ENCODE data around the gene SPACA6. TPM values are rescaled to one million over a fixed set of nuclear protein-coding genes. Genes with fewer than 3 reads are reported as not detected.

The SPACA6 gene
- total and polyA plus RNA-seq, 7 experiments from 2014 or later = 2.0 to 11.5 (median 7.2) TPM

- Histone ChIP-seq H3K4me1 (ENCODE audit: control insufficient read depth in 2 of 2, insufficient read depth in 2 of 2, low read length in 2 of 2) (no peaks in the 10 kb centered on the region), H3K27ac (ENCODE audit: low read depth, low read length) (no peak overlapping the region), H3K27me3 (ENCODE audit: control insufficient read depth in 2 of 2, insufficient read depth in 2 of 2, low read length in 2 of 2) (no peaks in the 10 kb centered on the region), H3K4me3 (ENCODE audit: low read length) (no peak overlapping the region), H3K9me3 (ENCODE audit: control insufficient read depth in 2 of 3, low read length in 3 of 3) (peaks cover 0 to 7% (median 0%) of the 10 kb centered on the region in 3 experiments), H3K36me3 (ENCODE audit: control insufficient read depth in 2 of 3, insufficient read depth in 3 of 3, low read length in 3 of 3) (no peaks in the 10 kb centered on the region)
- Mint-ChIP-seq H3K36me3 (peaks cover 0 to 4% (median 0%) of the 10 kb centered on the region in 5 donors), H3K27ac (peak overlapping the region in 1 of 9 donors; percentile 78), H3K9me3 (peaks cover 0 to 24% (median 8%) of the 10 kb centered on the region in 11 donors), H3K27me3 (peaks cover 6 to 55% (median 52%) of the 10 kb centered on the region in 5 donors), H3K4me1 (peaks cover 0 to 6% (median 0%) of the 10 kb centered on the region in 7 donors), H3K4me3 (no peak overlapping the region)
- ChIA-PET CTCF (no interaction called here), POLR2A (no interaction called here)
- DNase-seq (no peak), ATAC-seq (no peak)
- intact Hi-C loops (cut with micrococcal nuclease) = no loop called here
Measured at GRCh38 chr19:51726049-51726448, 32.9 kb downstream of the SPACA6 start.

GRCh38 chr19:51727349-51727880, 34.3 kb downstream of the SPACA6 start:
- intact Hi-C loops (cut with micrococcal nuclease) = no loop called here
- ChIA-PET POLR2A (no interaction called here), CTCF (no interaction called here)
- peaks cover 2 to 33% (median 10%) of the 10 kb centered on the region in 11 donors for H3K9me3 Mint-ChIP-seq
- H3K4me1 Mint-ChIP-seq = peaks cover 0 to 6% (median 0%) of the 10 kb centered on the region in 7 donors
- peaks cover 0 to 5% (median 0%) of the 10 kb centered on the region in 5 donors for H3K36me3 Mint-ChIP-seq
- peaks cover 6 to 61% (median 53%) of the 10 kb centered on the region in 5 donors for H3K27me3 Mint-ChIP-seq
- no peak overlapping the region for H3K27ac ChIP-seq (ENCODE audit: low read depth, low read length)
- no peaks in the 10 kb centered on the region for H3K27me3 ChIP-seq (ENCODE audit: control insufficient read depth in 2 of 2, insufficient read depth in 2 of 2, low read length in 2 of 2)
- DNase-seq = no peak
- peaks cover 0 to 7% (median 0%) of the 10 kb centered on the region in 3 experiments for H3K9me3 ChIP-seq (ENCODE audit: control insufficient read depth in 2 of 3, low read length in 3 of 3)
- H3K36me3 ChIP-seq (ENCODE audit: control insufficient read depth in 2 of 3, insufficient read depth in 3 of 3, low read length in 3 of 3) = no peaks in the 10 kb centered on the region
- ATAC-seq = no peak
- H3K4me1 ChIP-seq (ENCODE audit: control insufficient read depth in 2 of 2, insufficient read depth in 2 of 2, low read length in 2 of 2) = no peaks in the 10 kb centered on the region
- H3K4me3 ChIP-seq (ENCODE audit: low read length) = no peak overlapping the region
- no peak overlapping the region for H3K27ac Mint-ChIP-seq
- no peak overlapping the region for H3K4me3 Mint-ChIP-seq

DNA sequence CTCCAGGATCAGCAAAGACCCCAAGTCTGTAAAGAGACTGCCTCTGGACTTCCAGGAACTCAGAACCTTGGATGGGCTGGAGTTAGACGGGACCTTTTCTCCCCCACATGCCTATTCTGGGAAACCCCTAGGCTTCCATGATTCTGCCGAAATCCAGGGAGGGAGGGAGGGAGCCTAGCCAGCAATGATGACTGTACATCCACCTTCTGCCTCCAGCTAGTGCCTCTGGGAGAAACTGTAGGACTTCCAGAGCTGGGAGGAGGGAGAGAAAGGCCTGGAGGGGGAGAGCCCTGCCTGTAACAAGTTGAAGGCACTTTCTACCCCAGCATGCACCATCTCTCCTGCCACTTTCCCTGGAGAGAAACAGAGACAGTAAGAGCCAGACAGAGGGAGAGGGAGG, 36.7 kb downstream of the SPACA6 start:
- H3K4me1 Mint-ChIP-seq = peaks cover 0 to 2% (median 0%) of the 10 kb centered on the region in 7 donors
- Histone ChIP-seq H3K4me1 (ENCODE audit: control insufficient read depth in 2 of 2, insufficient read depth in 2 of 2, low read length in 2 of 2) (no peaks in the 10 kb centered on the region), H3K27ac (ENCODE audit: low read depth, low read length) (no peak overlapping the region), H3K9me3 (ENCODE audit: control insufficient read depth in 2 of 3, low read length in 3 of 3) (peaks cover 0 to 7% (median 0%) of the 10 kb centered on the region in 3 experiments), H3K36me3 (ENCODE audit: control insufficient read depth in 2 of 3, insufficient read depth in 3 of 3, low read length in 3 of 3) (no peaks in the 10 kb centered on the region), H3K4me3 (ENCODE audit: low read length) (no peak overlapping the region), H3K27me3 (ENCODE audit: control insufficient read depth in 2 of 2, insufficient read depth in 2 of 2, low read length in 2 of 2) (no peaks in the 10 kb centered on the region)
- H3K27ac Mint-ChIP-seq = no peak overlapping the region
- ATAC-seq (no peak), DNase-seq (no peak)
- H3K4me3 Mint-ChIP-seq = no peak overlapping the region
- CTCF ChIA-PET = no interaction called here
- H3K27me3 Mint-ChIP-seq = peaks cover 0 to 45% (median 40%) of the 10 kb centered on the region in 5 donors
- peaks cover 2 to 41% (median 13%) of the 10 kb centered on the region in 11 donors for H3K9me3 Mint-ChIP-seq
- POLR2A ChIA-PET = no interaction called here
- H3K36me3 Mint-ChIP-seq = peaks cover 0 to 5% (median 0%) of the 10 kb centered on the region in 5 donors
- intact Hi-C loops (cut with micrococcal nuclease) = no loop called here

DNA sequence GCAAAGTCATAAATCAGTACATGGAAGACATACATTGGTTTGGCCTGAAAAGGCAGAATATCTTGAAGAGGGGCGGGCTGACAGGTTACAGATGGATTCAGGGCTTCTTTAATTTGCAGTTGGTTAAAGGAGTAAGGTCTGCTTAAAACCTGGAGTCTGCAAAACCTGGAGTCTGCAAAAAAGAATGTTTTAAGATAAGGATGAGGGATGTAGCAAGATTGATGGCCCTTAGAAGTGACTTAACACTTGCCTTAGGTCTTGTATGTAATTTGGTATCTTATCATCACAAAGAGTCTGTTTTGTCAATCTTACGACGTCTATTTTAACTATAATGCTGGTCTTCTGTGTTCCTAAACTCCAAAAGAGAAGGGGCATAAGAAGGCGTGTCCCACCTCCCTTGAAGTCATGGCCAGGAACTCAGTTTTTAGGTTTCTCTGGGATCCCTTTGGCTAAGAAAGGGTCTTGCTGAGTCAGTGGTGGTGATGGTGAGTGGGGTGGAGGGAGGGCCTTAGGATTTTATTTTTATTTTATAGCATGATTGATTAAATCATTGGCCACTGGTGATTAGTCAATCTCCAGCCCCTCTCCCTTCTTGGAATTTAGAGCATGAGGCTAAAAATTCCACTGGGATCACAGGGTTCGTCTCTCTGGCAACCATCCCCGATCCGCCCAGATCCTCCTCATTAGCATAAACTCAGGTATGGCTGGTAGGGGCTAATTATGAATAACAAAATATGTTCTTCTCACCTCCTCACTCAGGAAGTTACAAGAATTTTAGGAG, 40.8 kb downstream of the SPACA6 start:
- ATAC-seq (no peak), DNase-seq (no peak)
- no peak overlapping the region for H3K4me3 ChIP-seq (ENCODE audit: low read length)
- intact Hi-C loops (cut with micrococcal nuclease) = no loop called here
- Mint-ChIP-seq H3K36me3 (peaks cover 0 to 5% (median 0%) of the 10 kb centered on the region in 5 donors), H3K4me1 (peaks cover 0 to 1% (median 0%) of the 10 kb centered on the region in 7 donors), H3K27me3 (peaks cover 2 to 32% (median 31%) of the 10 kb centered on the region in 5 donors), H3K4me3 (no peak overlapping the region), H3K27ac (no peak overlapping the region), H3K9me3 (peaks cover 0 to 32% (median 13%) of the 10 kb centered on the region in 11 donors)
- ChIA-PET CTCF (no interaction called here), POLR2A (no interaction called here)
- H3K9me3 ChIP-seq (ENCODE audit: control insufficient read depth in 2 of 3, low read length in 3 of 3) = peaks cover 0 to 7% (median 0%) of the 10 kb centered on the region in 3 experiments
- H3K27ac ChIP-seq (ENCODE audit: low read depth, low read length) = no peak overlapping the region
- H3K27me3 ChIP-seq (ENCODE audit: control insufficient read depth in 2 of 2, insufficient read depth in 2 of 2, low read length in 2 of 2) = no peaks in the 10 kb centered on the region
- H3K4me1 ChIP-seq (ENCODE audit: control insufficient read depth in 2 of 2, insufficient read depth in 2 of 2, low read length in 2 of 2) = no peaks in the 10 kb centered on the region
- H3K36me3 ChIP-seq (ENCODE audit: control insufficient read depth in 2 of 3, insufficient read depth in 3 of 3, low read length in 3 of 3) = no peaks in the 10 kb centered on the region

DNA sequence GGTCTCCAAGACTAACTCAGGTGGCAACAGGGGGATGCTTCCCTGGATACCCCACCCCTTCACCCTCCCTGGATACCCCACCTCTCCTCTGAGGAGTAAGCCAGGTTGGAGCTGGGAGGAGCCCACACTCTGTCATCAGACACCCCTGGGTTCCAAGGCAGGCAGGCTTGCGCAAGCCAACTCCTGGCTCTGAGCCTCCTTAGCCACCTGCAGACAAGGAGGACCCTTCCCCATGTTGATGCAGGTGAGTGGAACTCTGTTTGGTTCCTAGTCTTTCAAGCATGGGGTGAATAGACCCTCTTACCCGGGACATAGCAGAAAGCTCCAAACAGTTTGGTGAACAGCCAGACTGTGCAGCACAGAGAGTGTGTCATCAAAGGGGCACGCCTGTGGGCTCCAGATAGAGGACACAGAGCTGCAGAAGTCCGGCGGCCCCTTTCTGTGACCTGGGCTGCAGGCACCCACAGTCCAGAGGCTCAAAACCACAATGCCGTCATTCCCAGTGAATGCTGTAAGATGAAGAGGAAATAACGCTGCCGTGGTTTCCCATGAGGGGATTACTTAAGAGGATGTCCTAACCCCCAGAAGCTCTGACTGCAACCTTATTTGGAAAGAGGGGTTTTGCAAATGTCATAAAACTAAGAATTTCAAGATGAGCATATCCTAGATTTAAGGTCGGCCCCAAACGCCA, 42.8 kb downstream of the SPACA6 start:
- H3K4me3 Mint-ChIP-seq = no peak overlapping the region
- no peak overlapping the region for H3K27ac ChIP-seq (ENCODE audit: low read depth, low read length)
- H3K4me1 ChIP-seq (ENCODE audit: control insufficient read depth in 2 of 2, insufficient read depth in 2 of 2, low read length in 2 of 2) = no peaks in the 10 kb centered on the region
- H3K36me3 Mint-ChIP-seq = peaks cover 0 to 5% (median 0%) of the 10 kb centered on the region in 5 donors
- peaks cover 0 to 1% (median 0%) of the 10 kb centered on the region in 7 donors for H3K4me1 Mint-ChIP-seq
- ATAC-seq (peak; percentile 97), DNase-seq (peak in 1 of 9 donors; percentile 29)
- no peaks in the 10 kb centered on the region for H3K36me3 ChIP-seq (ENCODE audit: control insufficient read depth in 2 of 3, insufficient read depth in 3 of 3, low read length in 3 of 3)
- H3K9me3 Mint-ChIP-seq = peaks cover 0 to 19% (median 6%) of the 10 kb centered on the region in 11 donors
- H3K27me3 ChIP-seq (ENCODE audit: control insufficient read depth in 2 of 2, insufficient read depth in 2 of 2, low read length in 2 of 2) = no peaks in the 10 kb centered on the region
- POLR2A ChIA-PET = no interaction called here
- intact Hi-C loops (cut with micrococcal nuclease) = no loop called here
- H3K9me3 ChIP-seq (ENCODE audit: control insufficient read depth in 2 of 3, low read length in 3 of 3) = no peaks in the 10 kb centered on the region
- no peak overlapping the region for H3K27ac Mint-ChIP-seq
- no peak overlapping the region for H3K4me3 ChIP-seq (ENCODE audit: low read length)
- peaks cover 2 to 34% (median 30%) of the 10 kb centered on the region in 5 donors for H3K27me3 Mint-ChIP-seq
- CTCF ChIA-PET = no interaction called here

GRCh38 chr19:51737389-51737788, 44.3 kb downstream of the SPACA6 start:
- H3K27me3 Mint-ChIP-seq = peaks cover 2 to 28% (median 21%) of the 10 kb centered on the region in 5 donors
- no peak overlapping the region for H3K4me3 Mint-ChIP-seq
- Histone ChIP-seq H3K27me3 (ENCODE audit: control insufficient read depth in 2 of 2, insufficient read depth in 2 of 2, low read length in 2 of 2) (no peaks in the 10 kb centered on the region), H3K36me3 (ENCODE audit: control insufficient read depth in 2 of 3, insufficient read depth in 3 of 3, low read length in 3 of 3) (no peaks in the 10 kb centered on the region), H3K27ac (ENCODE audit: low read depth, low read length) (no peak overlapping the region), H3K4me1 (ENCODE audit: control insufficient read depth in 2 of 2, insufficient read depth in 2 of 2, low read length in 2 of 2) (no peaks in the 10 kb centered on the region), H3K4me3 (ENCODE audit: low read length) (no peak overlapping the region), H3K9me3 (ENCODE audit: control insufficient read depth in 2 of 3, low read length in 3 of 3) (no peaks in the 10 kb centered on the region)
- H3K9me3 Mint-ChIP-seq = peaks cover 0 to 8% (median 0%) of the 10 kb centered on the region in 11 donors
- H3K27ac Mint-ChIP-seq = no peak overlapping the region
- DNase-seq = no peak
- ChIA-PET CTCF (no interaction called here), POLR2A (no interaction called here)
- H3K4me1 Mint-ChIP-seq = peaks cover 0 to 1% (median 0%) of the 10 kb centered on the region in 7 donors
- H3K36me3 Mint-ChIP-seq = no peaks in the 10 kb centered on the region
- ATAC-seq = no peak
- intact Hi-C loops (cut with micrococcal nuclease) = no loop called here
